ENCODE measurements around the gene AQP6. TPM values are rescaled to one million over a fixed set of nuclear protein-coding genes. Genes with fewer than 3 reads are reported as not detected.

AQP6 gene
- total RNA-seq, 8 experiments from 2014 or later, result 0.08 to 1.2 (median 0.31) TPM

- WGBS, 10 experiments, result 0 to 7% (median 4%) methylated on average over 4 to 9 of the region's 16 CpGs; no CpG with 5 or more reads in 6 of the 10 experiments
- peak overlapping the region; percentile 42 to 66 for H3K27ac ChIP-seq
- in situ Hi-C loops (cut with MboI; ENCODE audit: low pct_unique_long_range_greater_than_20kb in 2 of 9, low sequenced_read_pairs in 9 of 9, unreplicated experiment in 9 of 9), result no loop called here
These were observed 52.0 kb downstream of the AQP6 start for GRCh38 chr12:50024805-50025186.

DNA sequence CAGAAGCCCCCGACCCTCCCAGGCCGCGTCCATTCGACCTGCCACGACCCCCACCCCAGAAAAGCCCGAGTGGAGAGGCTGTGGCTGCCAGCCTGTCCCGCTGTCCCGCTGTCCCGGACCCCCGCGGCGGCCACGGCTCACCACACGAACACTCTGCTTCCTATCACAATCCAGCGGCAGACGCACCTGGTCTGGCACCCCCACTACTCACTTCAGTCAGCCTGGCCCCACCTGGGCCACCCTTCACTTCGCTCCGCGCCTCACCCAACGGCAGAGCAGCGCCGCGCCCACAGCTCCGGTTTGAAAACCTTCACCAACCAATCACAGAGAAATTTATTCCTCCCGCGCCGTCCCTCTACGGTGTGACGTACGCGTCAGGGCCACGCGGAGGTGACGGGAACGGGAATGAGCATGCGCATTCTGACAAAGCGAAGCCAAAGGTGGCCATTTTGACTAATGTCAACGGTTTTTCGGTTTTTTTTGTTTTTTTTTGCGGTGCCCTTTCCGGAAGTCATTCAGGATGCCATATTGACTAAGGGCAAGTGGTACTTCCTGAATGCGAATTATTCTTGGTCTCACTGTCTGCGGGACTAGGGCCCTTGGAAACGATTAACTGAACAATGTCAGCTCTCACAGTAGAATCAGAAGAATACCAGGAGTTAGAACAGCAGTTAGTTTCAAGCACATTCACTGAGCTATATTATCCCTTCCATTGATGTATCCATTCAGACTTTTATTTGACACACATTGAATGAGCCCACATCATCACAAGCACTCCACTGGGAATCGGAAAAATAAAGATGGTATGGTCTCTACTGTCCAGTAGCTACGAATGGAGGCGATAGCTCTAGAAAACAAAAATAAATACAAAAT, 52.7 kb downstream of the AQP6 start, which contains the start of gene RACGAP1:
Gene RACGAP1, minus strand, starts transcription at position 308 of the 873 bp plus-strand sequence. CDS start 8,779 bp downstream, outside the sequence.
- peak; percentile 98 to 100 (median 99) for ATAC-seq (replicated peaks in 6 of 8)
- 4 to 45% (median 25%) methylated on average over 2 to 30 of the region's 47 CpGs; no CpG with 5 or more reads in 1 of the 10 experiments for WGBS, 10 experiments
- Histone ChIP-seq H3K27ac (peak within 1 kb of the TSS; percentile 55 to 67), H3K4me1 (replicated peaks in 1 of 2) (peaks cover 3 to 20% of the 10 kb centered on the region in 2 donors), H3K4me3 (peak within 1 kb of the TSS; percentile 54 to 82 (median 75))
- in situ Hi-C loops (cut with MboI; ENCODE audit: low pct_unique_long_range_greater_than_20kb in 2 of 9, low sequenced_read_pairs in 9 of 9, unreplicated experiment in 9 of 9), result no loop called here

More at GRCh38 chr12:50024805-50025186, 52.0 kb downstream of the AQP6 start:
- ATAC-seq (replicated peaks in 6 of 8), result peak; percentile 21 to 57 (median 33)
- Histone ChIP-seq H3K4me3 (peak overlapping the region; percentile 54 to 82 (median 75)), H3K4me1 (replicated peaks in 1 of 2) (peaks cover 3 to 20% of the 10 kb centered on the region in 2 donors)

GRCh38 chr12:50026691-50027090, 53.9 kb downstream of the AQP6 start:
- WGBS, 10 experiments, result 80 to 100% (median 97%) methylated on average over 1 to 3 of the region's 3 CpGs; no CpG with 5 or more reads in 4 of the 10 experiments
- Histone ChIP-seq H3K4me3 (no peak overlapping the region), H3K4me1 (replicated peaks in 1 of 2) (peaks cover 3 to 13% of the 10 kb centered on the region in 2 donors), H3K27ac (no peak overlapping the region)
- in situ Hi-C loops (cut with MboI; ENCODE audit: low pct_unique_long_range_greater_than_20kb in 2 of 9, low sequenced_read_pairs in 9 of 9, unreplicated experiment in 9 of 9), result no loop called here
- ATAC-seq (replicated peaks in 6 of 8), result no peak

Other genes starting within 250 kb of the AQP6 start
- gene TMBIM6, start 231.4 kb upstream of the AQP6 start, total RNA-seq, result 100 to 1,000 TPM; 205 to 533 (median 229) TPM
- gene NCKAP5L, start 144.5 kb upstream of the AQP6 start, total RNA-seq, result 10 to 100 TPM; 15.1 to 51.6 (median 22.3) TPM
- 10 to 100 TPM in 1 of 8 experiments, 1 to 10 TPM in 7; 4.3 to 10.4 (median 8.1) TPM for gene BCDIN3D, start 129.8 kb upstream of the AQP6 start, total RNA-seq
- gene FAIM2, start 69.0 kb upstream of the AQP6 start, total RNA-seq, result 10 to 100 TPM in 4 of 8 experiments, 1 to 10 TPM in 2, under 1 TPM in 1, not detected in 1; 0.51 to 17.5 (median 15.6) TPM
- gene AQP2, start 22.2 kb upstream of the AQP6 start, total RNA-seq, result under 1 TPM in 5 of 8 experiments, not detected in 3; 0.09 to 0.81 (median 0.14) TPM
- gene AQP5, start 11.1 kb upstream of the AQP6 start, total RNA-seq, result 1 to 10 TPM in 1 of 8 experiments, under 1 TPM in 5, not detected in 2; 0.25 to 1.5 (median 0.35) TPM
- 10 to 100 TPM in 6 of 8 experiments, 1 to 10 TPM in 2; 7.1 to 74.8 (median 17.6) TPM for gene RACGAP1, start 52.5 kb downstream of the AQP6 start, total RNA-seq
- gene ASIC1, start 84.6 kb downstream of the AQP6 start, total RNA-seq, result 10 to 100 TPM in 3 of 8 experiments, 1 to 10 TPM in 5; 1.3 to 14.5 (median 7.6) TPM
- 100 to 1,000 TPM in 1 of 8 experiments, 10 to 100 TPM in 7; 18.1 to 117 (median 65.4) TPM for gene SMARCD1, start 112.4 kb downstream of the AQP6 start, total RNA-seq
- 1 to 10 TPM in 5 of 8 experiments, under 1 TPM in 3; 0.43 to 7.5 (median 1.1) TPM for gene GPD1, start 131.1 kb downstream of the AQP6 start, total RNA-seq
- gene COX14, start 139.3 kb downstream of the AQP6 start, total RNA-seq, result 100 to 1,000 TPM in 1 of 8 experiments, 10 to 100 TPM in 7; 33.3 to 101 (median 44.0) TPM
- gene CERS5, start 194.4 kb downstream of the AQP6 start, total RNA-seq, result 10 to 100 TPM; 18.9 to 87.0 (median 57.7) TPM

Measured in motor neuron (in vitro differentiated cells).